Muscle layer of duodenum (tissue), 2 donors: ENCODE measurements around the gene MED9.

Experiments
- H3K27ac ChIP-seq: one replicate; pipeline ENCODE4 v1.7.0; 2013; ENCODE audit warnings: mild to moderate bottlenecking, low read length
- H3K27me3 ChIP-seq: one replicate; pipeline ENCODE4 v1.7.0; 2013; ENCODE audit warnings: low read depth, mild to moderate bottlenecking, control low read depth, low read length
- H3K36me3 ChIP-seq, 2 donors: one replicate each; pipeline ENCODE4 v1.7.0; 2013; ENCODE audit warnings: low read length in 2 of 2, control low read depth in 1 of 2, mild to moderate bottlenecking in 1 of 2; ENCODE audit not compliant: insufficient read depth in 2 of 2, control insufficient read depth in 1 of 2
- H3K4me1 ChIP-seq, 2 donors: one replicate each; pipeline ENCODE4 v1.7.0; 2013; ENCODE audit warnings: low read length in 2 of 2, mild to moderate bottlenecking in 2 of 2, control low read depth in 1 of 2, moderate library complexity in 1 of 2; ENCODE audit not compliant: insufficient read depth in 2 of 2, control insufficient read depth in 1 of 2
- H3K4me3 ChIP-seq, 2 donors: one replicate each; pipeline ENCODE4 v1.7.0; 2013; ENCODE audit warnings: low read length in 2 of 2, low read depth in 1 of 2, mild to moderate bottlenecking in 1 of 2
- H3K9me3 ChIP-seq, 2 donors: one replicate each; pipeline ENCODE4 v1.7.0; 2013; ENCODE audit warnings: low read length in 2 of 2, control low read depth in 1 of 2, mild to moderate bottlenecking in 1 of 2; ENCODE audit not compliant: control insufficient read depth in 1 of 2
- donor health status: healthy.

The MED9 gene

GRCh38 chr17:17492571-17492970 lies 15.8 kb downstream of the MED9 start:
- Histone ChIP-seq H3K4me3 (no peak overlapping the region), H3K36me3 (peaks cover 19 to 35% of the 10 kb centered on the region in 2 donors), H3K9me3 (no peaks in the 10 kb centered on the region), H3K4me1 (peaks cover 0 to 22% of the 10 kb centered on the region in 2 donors), H3K27me3 (no peaks in the 10 kb centered on the region), H3K27ac (no peak overlapping the region)

- H3K27ac ChIP-seq = no peak overlapping the region
- no peaks in the 10 kb centered on the region for H3K9me3 ChIP-seq
- no peaks in the 10 kb centered on the region for H3K27me3 ChIP-seq
- H3K36me3 ChIP-seq = peaks cover 19 to 27% of the 10 kb centered on the region in 2 donors
- H3K4me3 ChIP-seq = no peak overlapping the region
- peaks cover 0 to 22% of the 10 kb centered on the region in 2 donors for H3K4me1 ChIP-seq
Observed at GRCh38 chr17:17493249-17493985, 16.6 kb downstream of the MED9 start.

GRCh38 chr17:17493986-17494466 lies 17.2 kb downstream of the MED9 start:
- no peaks in the 10 kb centered on the region for H3K27me3 ChIP-seq
- H3K4me3 ChIP-seq = no peak overlapping the region
- peaks cover 0 to 22% of the 10 kb centered on the region in 2 donors for H3K4me1 ChIP-seq
- peaks cover 19 to 26% of the 10 kb centered on the region in 2 donors for H3K36me3 ChIP-seq
- no peaks in the 10 kb centered on the region for H3K9me3 ChIP-seq
- H3K27ac ChIP-seq = no peak overlapping the region

GRCh38 chr17:17494499-17494869 lies 17.7 kb downstream of the MED9 start:
- H3K27ac ChIP-seq = no peak overlapping the region
- peaks cover 0 to 22% of the 10 kb centered on the region in 2 donors for H3K4me1 ChIP-seq
- H3K36me3 ChIP-seq = peaks cover 19 to 26% of the 10 kb centered on the region in 2 donors
- no peaks in the 10 kb centered on the region for H3K27me3 ChIP-seq
- H3K9me3 ChIP-seq = no peaks in the 10 kb centered on the region
- H3K4me3 ChIP-seq = peak overlapping the region; percentile 39 to 71

- Histone ChIP-seq H3K27me3 (no peaks in the 10 kb centered on the region), H3K4me1 (peaks cover 0 to 22% of the 10 kb centered on the region in 2 donors), H3K9me3 (no peaks in the 10 kb centered on the region), H3K36me3 (peaks cover 19 to 26% of the 10 kb centered on the region in 2 donors), H3K4me3 (peak overlapping the region; percentile 53 to 71), H3K27ac (no peak overlapping the region)
Observed at GRCh38 chr17:17494870-17495535, 18.2 kb downstream of the MED9 start.

- Histone ChIP-seq H3K4me3 (peak overlapping the region; percentile 53 to 71), H3K27ac (no peak overlapping the region), H3K9me3 (no peaks in the 10 kb centered on the region), H3K36me3 (peaks cover 17 to 23% of the 10 kb centered on the region in 2 donors), H3K4me1 (peaks cover 0 to 22% of the 10 kb centered on the region in 2 donors), H3K27me3 (no peaks in the 10 kb centered on the region)
Observed at GRCh38 chr17:17495536-17496188, 18.9 kb downstream of the MED9 start.

GRCh38 chr17:17496189-17497064 lies 19.6 kb downstream of the MED9 start, which contains the start of gene RASD1:
Gene RASD1 (minus strand): TSS chr17:17496395. CDS start chr17:17496181, 214 bp downstream.
- H3K4me1 ChIP-seq = peaks cover 0 to 22% of the 10 kb centered on the region in 2 donors

GRCh38 chr17:17497065-17497844 lies 20.5 kb downstream of the MED9 start:
- Histone ChIP-seq H3K4me1 (peaks cover 0 to 22% of the 10 kb centered on the region in 2 donors), H3K36me3 (peaks cover 3 to 7% of the 10 kb centered on the region in 2 donors), H3K4me3 (peak overlapping the region in 1 of 2 donors; percentile 71), H3K27me3 (no peaks in the 10 kb centered on the region), H3K27ac (no peak overlapping the region), H3K9me3 (no peaks in the 10 kb centered on the region)

More at GRCh38 chr17:17496189-17497064, 19.6 kb downstream of the MED9 start, which contains the start of gene RASD1:
- H3K27me3 ChIP-seq = no peaks in the 10 kb centered on the region
- no peaks in the 10 kb centered on the region for H3K9me3 ChIP-seq
- H3K4me3 ChIP-seq = peak within 1 kb of the TSS; percentile 53 to 71
- H3K27ac ChIP-seq = no peak within 1 kb of the TSS
- peaks cover 11 to 16% of the 10 kb centered on the region in 2 donors for H3K36me3 ChIP-seq

- H3K4me1 ChIP-seq = peaks cover 0 to 22% of the 10 kb centered on the region in 2 donors
- peaks cover 0 to under 1% of the 10 kb centered on the region in 2 donors for H3K36me3 ChIP-seq
- H3K4me3 ChIP-seq = no peak overlapping the region
- H3K27ac ChIP-seq = no peak overlapping the region
- H3K9me3 ChIP-seq = no peaks in the 10 kb centered on the region
- H3K27me3 ChIP-seq = no peaks in the 10 kb centered on the region
Observed at GRCh38 chr17:17497845-17498520, 21.2 kb downstream of the MED9 start.
